SK-N-SH (cell line): ENCODE results near the gene SEMA4D. TPM values are rescaled to one million over a fixed set of nuclear protein-coding genes. Genes with fewer than 3 reads are reported as not detected.

Source experiments
- CTCF ChIA-PET: fragments of 300-600, 350-600 bp; formaldehyde crosslinking; extraction: SDS; loops from one replicate; lab custom pipeline; 2021; lab: Yijun Ruan, JAX
- POLR2A ChIA-PET: fragments of 350-600 bp; sonication (Branson Sonifier 250); formaldehyde crosslinking; extraction: SDS; loops from one replicate; lab custom pipeline; 2020; ENCODE audit warnings: antibody characterized with exemption, inconsistent platforms; lab: Yijun Ruan, JAX
- DNase-seq: peaks from one replicate; pipeline ENCODE4 v3.0.0; 2012
- H2AFZ ChIP-seq: fragments of 200-600 bp; sonication (generic); 2 replicates; pipeline ENCODE4 v1.8.1; 2016; ENCODE audit warnings: antibody characterized with exemption, mild to moderate bottlenecking, low read depth
- H3F3A ChIP-seq: fragments of 200-600 bp; sonication (generic); replicated peaks from 2 replicates; pipeline ENCODE3; 2016; ENCODE audit warnings: antibody characterized with exemption, mild to moderate bottlenecking; ENCODE audit not compliant: insufficient read depth
- H3K27ac ChIP-seq, 2 experiments: fragments of 200-500 bp in 1 of 2; fragments of 200-600 bp in 1 of 2; sonication (Bioruptor generic) in 1 of 2; sonication (generic), shearing (Covaris generic) in 1 of 2; 2 replicates each; pipeline versions ENCODE4 v1.5.1 to v1.6.1; 2014 to 2016; ENCODE audit warnings: low read depth in 2 of 2, inconsistent platforms in 1 of 2, low read length in 1 of 2, mild to moderate bottlenecking in 1 of 2, mixed read lengths in 1 of 2
- H3K27me3 ChIP-seq: fragments of 200-600 bp; sonication (generic), shearing (Covaris generic); 2 replicates; pipeline ENCODE4 v1.6.1; 2016; ENCODE audit warnings: mixed run types; ENCODE audit not compliant: insufficient read depth
- H3K36me3 ChIP-seq, 2 experiments: fragments of 200-500 bp in 1 of 2; fragments of 200-600 bp in 1 of 2; sonication (Bioruptor generic) in 1 of 2; sonication (generic) in 1 of 2; replicated peaks in 1 of 2; 2 replicates each; pipeline versions ENCODE3 to v1.5.1; 2014 to 2016; ENCODE audit warnings: low read length in 1 of 2, mild to moderate bottlenecking in 1 of 2; ENCODE audit not compliant: insufficient read depth in 2 of 2, control insufficient read depth in 1 of 2
- H3K4me1 ChIP-seq, 2 experiments: fragments of 200-500 bp in 1 of 2; fragments of 200-600 bp in 1 of 2; sonication (Bioruptor generic) in 1 of 2; sonication (generic), shearing (Covaris generic) in 1 of 2; 2 replicates each; pipeline versions ENCODE4 v1.5.1 to v1.6.1; 2014 to 2016; ENCODE audit warnings: low read depth in 1 of 2, low read length in 1 of 2, mixed run types in 1 of 2; ENCODE audit not compliant: insufficient read depth in 2 of 2, control insufficient read depth in 1 of 2
- H3K4me2 ChIP-seq: fragments of 200-600 bp; sonication (generic), shearing (Covaris generic); 2 replicates; pipeline ENCODE4 v1.6.1; 2017; ENCODE audit warnings: mixed run types
- H3K4me3 ChIP-seq, 2 experiments: fragments of 200-500 bp in 1 of 2; fragments of 200-600 bp in 1 of 2; sonication (Bioruptor generic) in 1 of 2; sonication (generic), shearing (Covaris generic) in 1 of 2; 2 replicates each; pipeline versions ENCODE4 v1.5.1 to v1.8.1; 2014 to 2016; ENCODE audit warnings: low read depth in 2 of 2, inconsistent platforms in 1 of 2, low read length in 1 of 2, mild to moderate bottlenecking in 1 of 2, mixed read lengths in 1 of 2, moderate library complexity in 1 of 2
- H3K79me2 ChIP-seq: fragments of 200-600 bp; sonication (generic); 2 replicates; pipeline ENCODE4 v1.8.1; 2017; ENCODE audit warnings: mild to moderate bottlenecking; ENCODE audit not compliant: insufficient read depth
- H3K9ac ChIP-seq: fragments of 200-600 bp; sonication (generic); 2 replicates; pipeline ENCODE4 v1.6.1; 2017; ENCODE audit warnings: mixed run types
- H3K9me2 ChIP-seq: fragments of 200-600 bp; sonication (generic); 2 replicates; pipeline ENCODE4 v1.6.1; 2017; ENCODE audit warnings: mixed run types
- H3K9me3 ChIP-seq: fragments of 200-600 bp; sonication (generic); 2 replicates; pipeline ENCODE4 v1.6.1; 2017; ENCODE audit warnings: mixed run types, mild to moderate bottlenecking, moderate library complexity
- H4K20me1 ChIP-seq: fragments of 200-600 bp; sonication (generic); 2 replicates; pipeline ENCODE4 v1.6.1; 2017; ENCODE audit warnings: mild to moderate bottlenecking, mixed run types; ENCODE audit not compliant: insufficient read depth
- ELF1 ChIP-seq: IDR thresholded peaks from 2 replicates; pipeline ENCODE4 v1.4.0; 2012
- FOSL2 ChIP-seq: IDR thresholded peaks from 2 replicates; pipeline ENCODE4 v1.4.0; 2012; ENCODE audit warnings: low read depth, mild to moderate bottlenecking, moderate library complexity, borderline replicate concordance
- FOXJ3 ChIP-seq: sonication (generic); formaldehyde crosslinking; IDR thresholded peaks from 2 replicates; pipeline ENCODE4 v1.5.1; 2020; ENCODE audit warnings: mild to moderate bottlenecking, missing genetic modification reagents
- FOXM1 ChIP-seq: IDR thresholded peaks from 2 replicates; pipeline ENCODE4 v1.4.0; 2012; ENCODE audit warnings: low read depth, mild to moderate bottlenecking
- GABPA ChIP-seq: IDR thresholded peaks from 2 replicates; pipeline ENCODE4 v1.4.0; 2012; ENCODE audit warnings: low read depth, mild to moderate bottlenecking
- GATA2 ChIP-seq: sonication (generic); formaldehyde crosslinking; IDR thresholded peaks from 2 replicates; pipeline ENCODE4 v1.5.0; 2020; ENCODE audit warnings: mild to moderate bottlenecking, missing genetic modification reagents
- MEF2A ChIP-seq: IDR thresholded peaks from 2 replicates; pipeline ENCODE4 v1.4.0; 2012; ENCODE audit warnings: low read depth, borderline replicate concordance
- NFIC ChIP-seq: IDR thresholded peaks from 2 replicates; pipeline ENCODE4 v1.4.0; 2012; ENCODE audit warnings: borderline replicate concordance
- POLR2AphosphoS5 ChIP-seq: IDR thresholded peaks from 2 replicates; pipeline ENCODE4 v1.6.1; 2012; ENCODE audit warnings: low read depth, low read length
- RCOR1 ChIP-seq: fragments of 150-350 bp; IDR thresholded peaks from 2 replicates; pipeline ENCODE4 v1.6.1; 2017; ENCODE audit warnings: antibody characterized with exemption, low read length
- RFX5 ChIP-seq: IDR thresholded peaks from 2 replicates; pipeline ENCODE4 v1.6.1; 2012; ENCODE audit warnings: mild to moderate bottlenecking, improper control_type of control experiment, low read length
- SIN3A ChIP-seq: IDR thresholded peaks from 2 replicates; pipeline ENCODE4 v1.6.1; 2012; ENCODE audit warnings: low read depth, mild to moderate bottlenecking, low read length, moderate library complexity, borderline replicate concordance
- SMC3 ChIP-seq: IDR thresholded peaks from 2 replicates; pipeline ENCODE4 v1.6.1; 2012; ENCODE audit warnings: low read depth, low read length, improper control_type of control experiment
- WGBS: methylation state at CpG from one replicate; pipeline ENCODE4 v1.1.6; 2017; ENCODE audit warnings: low lambda C conversion rate; 5-methylcytosine and 5-hydroxymethylcytosine counted together
- polyA plus RNA-seq, 3 experiments: library from polyadenylated mRNA; depleted of rRNA; stranded (reverse); fragments of >200 nt; gene quantifications; 2 replicates each; pipeline ENCODE4 v1.2.3, GENCODE V29; 2012
- TF ChIP-seq, protein P1 (sequence below): fragments of 150-350 bp; IDR thresholded peaks from 2 replicates; pipeline ENCODE4 v1.6.1; 2016; ENCODE audit warnings: mild to moderate bottlenecking, low read depth, low read length

SEMA4D gene
- polyA plus RNA-seq, 1 of the 3 experiments (the other 2 are of a cell fraction): 4.8 TPM

DNA sequence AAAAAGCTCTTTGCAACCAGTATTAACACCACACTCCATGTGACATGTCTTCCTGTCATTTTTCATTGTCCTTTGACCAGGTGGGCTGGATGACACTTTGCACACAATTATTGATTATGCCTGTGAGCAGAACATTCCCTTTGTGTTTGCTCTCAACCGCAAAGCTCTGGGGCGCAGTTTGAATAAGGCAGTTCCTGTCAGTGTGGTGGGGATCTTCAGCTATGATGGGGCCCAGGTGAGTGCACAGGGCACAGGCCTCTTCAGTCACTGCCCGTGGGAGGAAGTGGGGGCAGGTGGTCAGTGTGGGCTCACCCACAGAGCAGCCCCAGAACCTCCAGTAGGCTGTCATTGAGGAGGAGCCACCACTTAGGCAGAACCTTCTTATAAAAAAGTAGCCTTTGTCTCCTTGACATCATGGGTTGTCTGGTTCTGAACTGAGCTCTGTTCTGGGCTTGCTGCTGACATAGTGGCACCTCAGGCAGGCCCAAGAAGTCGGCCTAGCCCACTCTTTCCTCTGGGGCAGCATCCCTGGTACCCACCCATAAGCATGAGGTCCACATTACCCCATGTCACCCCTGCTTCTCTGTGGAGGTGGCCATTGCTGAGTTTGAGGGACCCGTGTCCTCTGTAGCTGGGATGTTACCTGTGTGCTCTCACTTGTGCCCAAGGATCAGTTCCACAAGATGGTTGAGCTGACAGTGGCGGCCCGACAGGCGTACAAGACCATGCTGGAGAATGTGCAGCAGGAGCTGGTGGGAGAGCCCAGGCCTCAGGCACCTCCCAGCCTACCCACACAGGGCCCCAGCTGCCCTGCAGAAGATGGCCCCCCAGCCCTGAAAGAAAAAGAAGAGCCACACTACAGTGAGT is 140.3 kb downstream of the SEMA4D start:
- peaks cover 19 to 93% of the 10 kb centered on the region in 2 experiments for H3K36me3 ChIP-seq
- H3F3A ChIP-seq: no peaks in the 10 kb centered on the region
- H3K79me2 ChIP-seq: no peaks in the 10 kb centered on the region
- no peak overlapping the region for H3K9ac ChIP-seq
- H3K4me2 ChIP-seq: no peak overlapping the region
- POLR2A ChIA-PET: no interaction called here
- no peak for TF ChIP-seq SMC3
- TF ChIP-seq RFX5: no peak
- TF ChIP-seq MEF2A: no peak
- H2AFZ ChIP-seq: no peak overlapping the region
- no peaks in the 10 kb centered on the region for H3K9me3 ChIP-seq
- no peaks in the 10 kb centered on the region for H3K27me3 ChIP-seq
- H3K9me2 ChIP-seq: no peaks in the 10 kb centered on the region
- CTCF ChIA-PET: interaction anchor here (0.8 to 1.3 kb wide), 3 partner anchors 35 to 240 kb away, joined by 3 to 5 read pairs (median 3); no protein-coding TSS in a partner anchor
- peak overlapping the region in 1 of 2 experiments; percentile 93; a peak in 1 of 4 replicates for H3K27ac ChIP-seq
- no peaks in the 10 kb centered on the region for H4K20me1 ChIP-seq
- DNase-seq: no peak
- peaks cover 0 to 32% of the 10 kb centered on the region in 2 experiments; a peak in 2 of 4 replicates for H3K4me1 ChIP-seq
- WGBS: 95% methylated on average over 7 of the region's 8 CpGs
- no peak overlapping the region for H3K4me3 ChIP-seq

DNA sequence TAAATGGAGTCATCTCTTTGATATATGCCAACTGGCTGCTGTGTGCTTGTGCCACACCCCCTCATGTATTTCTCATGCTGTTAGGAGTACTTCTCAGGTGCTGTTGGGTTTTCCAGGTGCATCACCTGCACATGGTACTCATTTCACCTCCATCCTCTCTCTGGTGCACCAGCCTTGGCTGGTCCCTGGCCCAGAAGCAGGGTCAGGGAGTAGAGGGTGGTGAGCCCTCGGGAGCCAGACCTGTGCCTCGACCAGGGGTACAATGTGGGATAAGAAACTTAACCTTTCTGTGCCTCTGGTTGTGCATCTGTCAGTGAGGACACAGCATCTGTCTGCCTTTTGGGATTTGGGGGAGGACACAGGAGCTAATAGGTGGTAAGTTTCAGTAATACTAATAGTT is 141.1 kb downstream of the SEMA4D start:
- H3K4me3 ChIP-seq: no peak overlapping the region
- H2AFZ ChIP-seq: no peak overlapping the region
- no peaks in the 10 kb centered on the region for H3K27me3 ChIP-seq
- no peaks in the 10 kb centered on the region for H3K79me2 ChIP-seq
- DNase-seq: no peak
- H3K9ac ChIP-seq: no peak overlapping the region
- peaks cover 0 to 32% of the 10 kb centered on the region in 2 experiments; a peak in 2 of 4 replicates for H3K4me1 ChIP-seq
- no peak overlapping the region for H3K27ac ChIP-seq
- no peaks in the 10 kb centered on the region for H4K20me1 ChIP-seq
- H3K9me2 ChIP-seq: no peaks in the 10 kb centered on the region
- ChIA-PET POLR2A (no interaction called here), CTCF (interaction anchor here (1.0 kb wide), 1 partner anchor 192 kb away, joined by 3 read pairs; no protein-coding TSS in a partner anchor)
- H3K36me3 ChIP-seq: peaks cover 24 to 92% of the 10 kb centered on the region in 2 experiments
- H3K4me2 ChIP-seq: no peak overlapping the region
- H3K9me3 ChIP-seq: no peaks in the 10 kb centered on the region
- no peaks in the 10 kb centered on the region for H3F3A ChIP-seq
- 96% methylated on average over 2 of the region's 2 CpGs for WGBS
- TF ChIP-seq POLR2AphosphoS5 (no peak), FOSL2 (no peak), GABPA (no peak), SIN3A (no peak), ELF1 (no peak), FOXJ3 (CRISPR knock-in tag) (no peak), NFIC (no peak), RCOR1 (no peak), GATA2 (CRISPR knock-in tag) (no peak), FOXM1 (no peak)
- TF ChIP-seq, protein P1, sequence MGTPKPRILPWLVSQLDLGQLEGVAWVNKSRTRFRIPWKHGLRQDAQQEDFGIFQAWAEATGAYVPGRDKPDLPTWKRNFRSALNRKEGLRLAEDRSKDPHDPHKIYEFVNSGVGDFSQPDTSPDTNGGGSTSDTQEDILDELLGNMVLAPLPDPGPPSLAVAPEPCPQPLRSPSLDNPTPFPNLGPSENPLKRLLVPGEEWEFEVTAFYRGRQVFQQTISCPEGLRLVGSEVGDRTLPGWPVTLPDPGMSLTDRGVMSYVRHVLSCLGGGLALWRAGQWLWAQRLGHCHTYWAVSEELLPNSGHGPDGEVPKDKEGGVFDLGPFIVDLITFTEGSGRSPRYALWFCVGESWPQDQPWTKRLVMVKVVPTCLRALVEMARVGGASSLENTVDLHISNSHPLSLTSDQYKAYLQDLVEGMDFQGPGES: no peak
